Loucy (cell line): ENCODE data around the gene ZMYND15.
A peak's percentile ranks its signal among the peaks of the same experiment; 100 is the strongest.

ENCODE experiments used
- EZH2phosphoT487 ChIP-seq: fragments of 200-600 bp; IDR thresholded peaks from 2 replicates; pipeline ENCODE4 v1.6.1; 2018; ENCODE audit warnings: antibody characterized with exemption, mild to moderate bottlenecking, moderate library complexity, borderline replicate concordance
- TF ChIP-seq, protein P1 (sequence below): fragments of 200-600 bp; sonication (generic); conservative IDR thresholded peaks from 2 replicates; pipeline ENCODE4 v1.5.1; 2014; ENCODE audit warnings: mild to moderate bottlenecking, antibody characterized with exemption, low read length

DNA sequence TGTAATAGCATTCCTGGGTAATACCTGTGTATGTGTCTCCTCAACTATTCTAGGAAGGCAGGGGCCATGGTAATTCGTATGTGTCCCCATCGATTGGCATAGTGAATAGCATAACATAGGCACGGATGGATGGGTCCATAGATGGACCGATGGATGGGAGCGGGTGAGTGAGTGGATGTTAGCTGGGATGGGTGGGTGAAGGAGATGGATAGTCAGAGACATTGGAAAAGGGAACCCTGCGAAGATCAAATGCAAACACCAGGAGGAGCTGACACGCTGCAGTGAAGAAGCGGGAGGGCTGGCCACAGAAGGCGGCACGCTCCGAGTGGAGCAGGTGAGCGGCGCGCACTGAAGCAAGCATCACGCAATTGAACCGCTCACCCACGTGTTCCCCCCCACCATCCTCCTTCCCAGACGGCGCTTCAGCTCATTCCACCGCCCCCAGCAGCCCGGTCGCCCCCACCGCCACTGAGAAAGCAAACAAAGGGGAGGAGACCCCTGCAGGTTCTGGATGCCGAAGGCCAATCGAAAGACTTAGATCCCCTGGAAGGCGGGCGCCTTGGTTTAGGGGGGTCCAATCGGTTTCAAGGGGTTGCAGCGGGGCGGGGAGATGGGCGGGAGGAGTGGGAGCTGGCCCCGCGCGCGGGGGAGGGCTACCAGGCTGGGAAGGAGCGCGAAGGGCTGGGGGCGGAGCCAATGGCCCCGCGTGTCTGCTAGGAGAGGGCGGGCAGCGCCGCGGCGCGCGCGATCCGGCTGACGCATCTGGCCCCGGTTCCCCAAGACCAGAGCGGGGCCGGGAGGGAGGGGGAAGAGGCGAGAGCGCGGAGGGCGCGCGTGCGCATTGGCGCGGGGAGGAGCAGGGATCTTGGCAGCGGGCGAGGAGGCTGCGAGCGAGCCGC lies 29.6 kb upstream of the ZMYND15 start, which contains the start of gene ARRB2:
- TF ChIP-seq, protein P1, sequence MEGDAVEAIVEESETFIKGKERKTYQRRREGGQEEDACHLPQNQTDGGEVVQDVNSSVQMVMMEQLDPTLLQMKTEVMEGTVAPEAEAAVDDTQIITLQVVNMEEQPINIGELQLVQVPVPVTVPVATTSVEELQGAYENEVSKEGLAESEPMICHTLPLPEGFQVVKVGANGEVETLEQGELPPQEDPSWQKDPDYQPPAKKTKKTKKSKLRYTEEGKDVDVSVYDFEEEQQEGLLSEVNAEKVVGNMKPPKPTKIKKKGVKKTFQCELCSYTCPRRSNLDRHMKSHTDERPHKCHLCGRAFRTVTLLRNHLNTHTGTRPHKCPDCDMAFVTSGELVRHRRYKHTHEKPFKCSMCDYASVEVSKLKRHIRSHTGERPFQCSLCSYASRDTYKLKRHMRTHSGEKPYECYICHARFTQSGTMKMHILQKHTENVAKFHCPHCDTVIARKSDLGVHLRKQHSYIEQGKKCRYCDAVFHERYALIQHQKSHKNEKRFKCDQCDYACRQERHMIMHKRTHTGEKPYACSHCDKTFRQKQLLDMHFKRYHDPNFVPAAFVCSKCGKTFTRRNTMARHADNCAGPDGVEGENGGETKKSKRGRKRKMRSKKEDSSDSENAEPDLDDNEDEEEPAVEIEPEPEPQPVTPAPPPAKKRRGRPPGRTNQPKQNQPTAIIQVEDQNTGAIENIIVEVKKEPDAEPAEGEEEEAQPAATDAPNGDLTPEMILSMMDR: peak; percentile 64
- TF ChIP-seq EZH2phosphoT487: no peak
